ENCODE results near the gene GANC.

GRCh38 chr15:42375941-42376340 is 102.9 kb downstream of the GANC start:
- TF ChIP-seq CTCF (IDR thresholded peaks at IDR 0.05; ENCODE audit: low read length) (no peak), EZH2phosphoT487 (IDR thresholded peaks at IDR 0.05; ENCODE audit: low read length) (no peak), EZH2 (optimal IDR thresholded peaks at IDR 0.05; ENCODE audit: low read depth, low read length) (no peak)

Measured in MM.1S (cell line).